ENCODE data around the gene LHB. TPM values are rescaled to one million over a fixed set of nuclear protein-coding genes. Genes with fewer than 3 reads are reported as not detected.
A peak's percentile ranks its signal among the peaks of the same experiment; 100 is the strongest.
"Not testable (repeated sequence)": the region's sequence is repeated elsewhere in the genome, so short reads cannot be mapped to it uniquely, and the experiment has no call there.

Gene LHB
- total RNA-seq, 1 donor from 2014 or later: not detected

GRCh38 chr19:49038111-49038510 lies 21.2 kb upstream of the LHB start:
- ATAC-seq: not testable (repeated sequence)

GRCh38 chr19:49036815-49037214 lies 19.9 kb upstream of the LHB start, which contains the start of gene CGB1:
TSS of gene CGB1 (minus strand) at chr19:49036895. CDS start at chr19:49036711, 184 bp downstream.
- not testable (repeated sequence) for ATAC-seq

- ATAC-seq: peak; percentile 22
Observed at GRCh38 chr19:49031642-49032301, 14.9 kb upstream of the LHB start, which contains the start of gene CGB2. TSS of gene CGB2 (plus strand) at chr19:49031890. CDS start at chr19:49032096, 206 bp downstream.

- ATAC-seq: not testable (repeated sequence)
Observed at GRCh38 chr19:49030323-49030722, 13.4 kb upstream of the LHB start.

- not testable (repeated sequence) for ATAC-seq
Observed at GRCh38 chr19:49029749-49030148, 12.9 kb upstream of the LHB start.

GRCh38 chr19:49028686-49029085 lies 11.8 kb upstream of the LHB start:
- not testable (repeated sequence) for ATAC-seq

- ATAC-seq: not testable (repeated sequence)
Observed at GRCh38 chr19:49025599-49025998, 8.7 kb upstream of the LHB start.

GRCh38 chr19:49025088-49025487 lies 8.2 kb upstream of the LHB start:
- ATAC-seq: not testable (repeated sequence)

GRCh38 chr19:49024233-49024632 lies 7.3 kb upstream of the LHB start, which contains the start of gene CGB3:
TSS of gene CGB3 (minus strand) at chr19:49024333. CDS start at chr19:49023971, 362 bp downstream.
- ATAC-seq: not testable (repeated sequence)

- no peak for ATAC-seq
Observed at GRCh38 chr19:49022116-49022515, 5.2 kb upstream of the LHB start.

- no peak for ATAC-seq
Observed at GRCh38 chr19:49020931-49021895, 4.3 kb upstream of the LHB start.

- ATAC-seq: no peak
Observed at GRCh38 chr19:49020342-49020741, 3.5 kb upstream of the LHB start.

GRCh38 chr19:49019242-49019932 lies 2.5 kb upstream of the LHB start:
- ATAC-seq: peak; percentile 52

GRCh38 chr19:49018388-49019241 lies 1.7 kb upstream of the LHB start:
- not testable (repeated sequence) for ATAC-seq

GRCh38 chr19:49017666-49018351 lies 918 bp upstream of the LHB start:
- ATAC-seq: peak; percentile 41

GRCh38 chr19:49016067-49016839 lies 638 bp downstream of the LHB start:
- no peak for ATAC-seq

GRCh38 chr19:49014870-49015255 lies 2.0 kb downstream of the LHB start:
- no peak for ATAC-seq

- ATAC-seq: no peak
Observed at GRCh38 chr19:49014123-49014869, 2.6 kb downstream of the LHB start.

- no peak for ATAC-seq
Observed at GRCh38 chr19:49011194-49011593, 5.7 kb downstream of the LHB start.
